Keratinocyte (primary cell): Measurements from ENCODE around the gene ERBB3.

Source experiments
- EZH2 ChIP-seq: IDR thresholded peaks from one replicate; pipeline ENCODE4 v1.6.1; 2012; ENCODE audit warnings: inconsistent platforms, mild to moderate bottlenecking, low read length, moderate library complexity
- TF ChIP-seq, protein P1 (sequence below), 3 experiments: IDR thresholded peaks in 1 of 3; conservative IDR thresholded peaks in 1 of 3; optimal IDR thresholded peaks in 1 of 3; 2 replicates in 2 of 3; 3 replicates in 1 of 3; pipeline versions ENCODE3 to v1.5.1; 2011; ENCODE audit warnings: low read length in 3 of 3, mild to moderate bottlenecking in 3 of 3, moderate library complexity in 2 of 3, control low read depth in 1 of 3, inconsistent platforms in 1 of 3; ENCODE audit not compliant: insufficient read depth in 2 of 3; ENCODE audit errors: extremely low read depth in 1 of 3

GRCh38 chr12:56082967-56083366 lies 3.0 kb downstream of the ERBB3 start:
- TF ChIP-seq, protein P1, sequence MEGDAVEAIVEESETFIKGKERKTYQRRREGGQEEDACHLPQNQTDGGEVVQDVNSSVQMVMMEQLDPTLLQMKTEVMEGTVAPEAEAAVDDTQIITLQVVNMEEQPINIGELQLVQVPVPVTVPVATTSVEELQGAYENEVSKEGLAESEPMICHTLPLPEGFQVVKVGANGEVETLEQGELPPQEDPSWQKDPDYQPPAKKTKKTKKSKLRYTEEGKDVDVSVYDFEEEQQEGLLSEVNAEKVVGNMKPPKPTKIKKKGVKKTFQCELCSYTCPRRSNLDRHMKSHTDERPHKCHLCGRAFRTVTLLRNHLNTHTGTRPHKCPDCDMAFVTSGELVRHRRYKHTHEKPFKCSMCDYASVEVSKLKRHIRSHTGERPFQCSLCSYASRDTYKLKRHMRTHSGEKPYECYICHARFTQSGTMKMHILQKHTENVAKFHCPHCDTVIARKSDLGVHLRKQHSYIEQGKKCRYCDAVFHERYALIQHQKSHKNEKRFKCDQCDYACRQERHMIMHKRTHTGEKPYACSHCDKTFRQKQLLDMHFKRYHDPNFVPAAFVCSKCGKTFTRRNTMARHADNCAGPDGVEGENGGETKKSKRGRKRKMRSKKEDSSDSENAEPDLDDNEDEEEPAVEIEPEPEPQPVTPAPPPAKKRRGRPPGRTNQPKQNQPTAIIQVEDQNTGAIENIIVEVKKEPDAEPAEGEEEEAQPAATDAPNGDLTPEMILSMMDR (optimal IDR thresholded peaks at IDR 0.05 in 1 of 3, IDR thresholded peaks at IDR 0.05 in 1 of 3, conservative IDR thresholded peaks at IDR 0.05 in 1 of 3; ENCODE audit: extremely low read depth in 1 of 3, insufficient read depth in 2 of 3, low read length in 3 of 3): no peak
- TF ChIP-seq EZH2: no peak
